ENCODE measurements around the gene PRUNE2. TPM values are rescaled to one million over a fixed set of nuclear protein-coding genes. Genes with fewer than 3 reads are reported as not detected.

The PRUNE2 gene
- total RNA-seq, 2 donors from 2014 or later = 58.6 to 78.9 TPM

DNA sequence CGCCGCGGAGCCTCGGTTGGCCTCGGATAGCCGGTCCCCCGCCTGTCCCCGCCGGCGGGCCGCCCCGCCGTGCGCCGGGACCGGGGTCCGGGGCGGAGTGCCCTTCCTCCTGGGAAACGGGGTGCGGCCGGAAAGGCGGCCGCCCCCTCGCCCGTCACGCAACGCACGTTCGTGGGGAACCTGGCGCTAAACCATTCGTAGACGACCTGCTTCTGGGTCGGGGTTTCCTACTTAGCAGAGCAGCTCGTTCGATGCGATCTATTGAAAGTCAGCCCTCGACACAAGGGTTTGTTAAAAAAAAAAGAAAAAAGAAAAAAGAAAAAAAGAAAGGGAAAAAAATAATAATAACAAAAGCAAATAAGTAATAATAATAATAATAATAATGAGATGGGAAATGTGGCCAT lies 334.2 kb downstream of the PRUNE2 start:
- H3K27ac ChIP-seq = no peak overlapping the region
- H3K36me3 ChIP-seq = no peaks in the 10 kb centered on the region

DNA sequence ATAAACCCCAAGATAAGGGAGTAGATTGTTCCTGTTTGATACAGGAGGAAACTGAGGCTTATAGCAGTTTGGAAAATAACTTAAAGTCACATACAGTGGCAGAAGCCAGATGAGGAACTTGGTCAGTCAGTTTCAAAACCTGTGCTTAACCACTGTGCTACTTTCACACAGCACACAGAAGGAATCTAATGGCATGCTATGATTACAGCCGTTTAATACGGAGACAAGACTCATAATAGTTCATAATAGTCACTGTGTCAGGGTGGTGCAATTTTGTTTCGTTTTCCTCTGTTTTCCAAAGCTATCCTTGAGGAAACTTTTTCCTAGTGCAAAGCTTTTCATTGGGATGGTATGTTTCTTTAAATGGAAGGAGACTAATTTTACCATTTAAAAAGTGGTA lies 334.6 kb downstream of the PRUNE2 start:
- H3K27ac ChIP-seq = no peak overlapping the region
- H3K27me3 ChIP-seq (replicated peaks; ENCODE audit: insufficient read depth) = no peaks in the 10 kb centered on the region
- H3K9me3 ChIP-seq = no peaks in the 10 kb centered on the region
- H3K4me1 ChIP-seq (replicated peaks) = no peaks in the 10 kb centered on the region
- TF ChIP-seq POLR2A (IDR thresholded peaks at IDR 0.05) = no peak
- TF ChIP-seq, protein P1, sequence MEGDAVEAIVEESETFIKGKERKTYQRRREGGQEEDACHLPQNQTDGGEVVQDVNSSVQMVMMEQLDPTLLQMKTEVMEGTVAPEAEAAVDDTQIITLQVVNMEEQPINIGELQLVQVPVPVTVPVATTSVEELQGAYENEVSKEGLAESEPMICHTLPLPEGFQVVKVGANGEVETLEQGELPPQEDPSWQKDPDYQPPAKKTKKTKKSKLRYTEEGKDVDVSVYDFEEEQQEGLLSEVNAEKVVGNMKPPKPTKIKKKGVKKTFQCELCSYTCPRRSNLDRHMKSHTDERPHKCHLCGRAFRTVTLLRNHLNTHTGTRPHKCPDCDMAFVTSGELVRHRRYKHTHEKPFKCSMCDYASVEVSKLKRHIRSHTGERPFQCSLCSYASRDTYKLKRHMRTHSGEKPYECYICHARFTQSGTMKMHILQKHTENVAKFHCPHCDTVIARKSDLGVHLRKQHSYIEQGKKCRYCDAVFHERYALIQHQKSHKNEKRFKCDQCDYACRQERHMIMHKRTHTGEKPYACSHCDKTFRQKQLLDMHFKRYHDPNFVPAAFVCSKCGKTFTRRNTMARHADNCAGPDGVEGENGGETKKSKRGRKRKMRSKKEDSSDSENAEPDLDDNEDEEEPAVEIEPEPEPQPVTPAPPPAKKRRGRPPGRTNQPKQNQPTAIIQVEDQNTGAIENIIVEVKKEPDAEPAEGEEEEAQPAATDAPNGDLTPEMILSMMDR (IDR thresholded peaks at IDR 0.05) = no peak
- no peak for TF ChIP-seq POLR2AphosphoS5 (IDR thresholded peaks at IDR 0.05)
- peak overlapping the region; percentile 20 to 29 for H3K4me3 ChIP-seq
- 29% methylated on average over 3 of the region's 3 CpGs for WGBS
- DNase-seq (ENCODE audit: low spot score) = no peak
- intact Hi-C loops (cut with DNase I) = no loop called here
- no peaks in the 10 kb centered on the region for H3K36me3 ChIP-seq

More for the DNA sequence above, 334.2 kb downstream of the PRUNE2 start:
- peak overlapping the region; percentile 20 to 29 for H3K4me3 ChIP-seq
- no peak for DNase-seq (ENCODE audit: low spot score)
- intact Hi-C loops (cut with DNase I) = no loop called here
- no peaks in the 10 kb centered on the region for H3K27me3 ChIP-seq (replicated peaks; ENCODE audit: insufficient read depth)
- WGBS = 8% methylated on average over 37 of the region's 37 CpGs
- H3K4me1 ChIP-seq (replicated peaks) = no peaks in the 10 kb centered on the region
- no peaks in the 10 kb centered on the region for H3K9me3 ChIP-seq
- TF ChIP-seq POLR2AphosphoS5 (IDR thresholded peaks at IDR 0.05) (no peak), POLR2A (IDR thresholded peaks at IDR 0.05) (no peak)
- TF ChIP-seq, protein P1 (IDR thresholded peaks at IDR 0.05) = no peak

DNA sequence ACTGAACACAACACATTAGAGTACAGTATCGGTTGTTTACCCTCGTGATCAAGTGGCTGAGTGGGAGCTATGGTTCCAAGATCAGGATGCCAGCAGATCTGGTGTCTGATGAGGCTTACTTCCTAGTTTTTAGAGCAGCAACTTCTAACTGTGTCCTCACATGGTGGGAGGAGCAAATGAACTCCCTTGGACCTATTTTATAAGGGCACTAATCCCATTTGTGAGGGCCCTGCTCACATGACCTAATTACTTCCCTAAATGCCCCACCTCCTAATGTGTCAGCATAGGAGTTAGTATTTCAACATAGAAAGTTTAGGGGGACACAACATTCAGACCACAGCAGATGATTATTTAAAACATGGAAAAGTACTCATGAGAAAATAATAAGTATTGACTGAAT lies 335.1 kb downstream of the PRUNE2 start:
- DNase-seq (ENCODE audit: low spot score) = no peak
- no peaks in the 10 kb centered on the region for H3K36me3 ChIP-seq
- TF ChIP-seq POLR2A (IDR thresholded peaks at IDR 0.05) (no peak), POLR2AphosphoS5 (IDR thresholded peaks at IDR 0.05) (no peak)
- TF ChIP-seq, protein P1 (IDR thresholded peaks at IDR 0.05) = no peak
- intact Hi-C loops (cut with DNase I) = no loop called here
- H3K9me3 ChIP-seq = no peaks in the 10 kb centered on the region
- no peak overlapping the region for H3K4me3 ChIP-seq
- H3K27ac ChIP-seq = no peak overlapping the region
- 96% methylated on average over 2 of the region's 2 CpGs for WGBS
- H3K4me1 ChIP-seq (replicated peaks) = no peaks in the 10 kb centered on the region
- H3K27me3 ChIP-seq (replicated peaks; ENCODE audit: insufficient read depth) = no peaks in the 10 kb centered on the region

DNA sequence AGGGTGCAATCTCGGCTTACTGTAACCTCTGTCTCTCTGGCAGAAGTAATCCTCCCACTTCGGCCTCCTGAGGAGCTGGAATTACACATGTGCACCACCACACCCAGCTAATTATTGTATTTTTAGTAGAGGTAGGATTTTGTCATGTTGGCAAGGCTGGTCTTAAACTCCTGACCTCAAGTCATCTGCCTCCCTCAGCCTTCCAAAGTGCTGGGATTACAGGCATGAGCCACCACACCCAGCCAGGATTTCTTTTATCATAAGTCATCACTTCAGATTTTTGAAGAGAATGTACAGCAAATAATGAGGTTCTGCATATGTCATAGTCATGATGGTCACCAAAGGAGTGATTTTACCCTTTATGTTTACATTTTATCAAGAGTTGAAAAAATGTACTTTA lies 338.8 kb downstream of the PRUNE2 start:
- Histone ChIP-seq H3K9me3 (no peaks in the 10 kb centered on the region), H3K4me3 (no peak overlapping the region), H3K27me3 (replicated peaks; ENCODE audit: insufficient read depth) (no peaks in the 10 kb centered on the region), H3K4me1 (replicated peaks) (no peaks in the 10 kb centered on the region), H3K36me3 (no peaks in the 10 kb centered on the region), H3K27ac (no peak overlapping the region)
- no peak for DNase-seq (ENCODE audit: low spot score)
- WGBS = 95% methylated on average over 2 of the region's 2 CpGs
- intact Hi-C loops (cut with DNase I) = no loop called here
- TF ChIP-seq POLR2AphosphoS5 (IDR thresholded peaks at IDR 0.05) (no peak), POLR2A (IDR thresholded peaks at IDR 0.05) (no peak)
- TF ChIP-seq, protein P1 (IDR thresholded peaks at IDR 0.05) = no peak

DNA sequence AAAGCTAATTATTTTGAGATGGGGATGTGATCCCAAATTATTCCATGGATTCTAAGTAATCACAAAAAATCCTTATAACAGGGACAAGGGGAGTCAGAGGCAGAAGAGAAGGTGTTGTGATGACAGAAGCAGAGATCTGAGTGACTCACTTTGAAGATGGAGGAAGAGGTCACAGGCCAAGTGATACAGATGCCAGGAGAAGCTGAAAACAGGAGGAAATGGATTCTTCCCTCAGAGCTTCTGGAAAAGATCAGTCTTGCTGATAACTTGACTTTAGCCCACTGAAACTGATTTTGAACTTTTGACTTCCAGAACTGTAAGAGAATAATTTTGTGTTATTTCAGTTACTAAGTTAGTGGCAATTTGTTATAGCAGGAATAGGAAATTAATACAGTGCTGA lies 341.6 kb downstream of the PRUNE2 start:
- no peaks in the 10 kb centered on the region for H3K4me1 ChIP-seq (replicated peaks)
- no peak for DNase-seq (ENCODE audit: low spot score)
- H3K27me3 ChIP-seq (replicated peaks; ENCODE audit: insufficient read depth) = no peaks in the 10 kb centered on the region
- H3K9me3 ChIP-seq = no peaks in the 10 kb centered on the region
- no peak overlapping the region for H3K4me3 ChIP-seq
- TF ChIP-seq POLR2A (IDR thresholded peaks at IDR 0.05) = no peak
- TF ChIP-seq, protein P1 (IDR thresholded peaks at IDR 0.05) = no peak
- no peak for TF ChIP-seq POLR2AphosphoS5 (IDR thresholded peaks at IDR 0.05)
- intact Hi-C loops (cut with DNase I) = no loop called here
- H3K36me3 ChIP-seq = no peaks in the 10 kb centered on the region
- H3K27ac ChIP-seq = no peak overlapping the region

Data from prostate gland (tissue), 2 donors.